ENCODE data around the gene ALLC.

The ALLC gene

GRCh38 chr2:3670941-3671340, 12.9 kb downstream of the ALLC start:
- H3F3A ChIP-seq (ENCODE audit: control insufficient read depth, insufficient read depth) = no peaks in the 10 kb centered on the region
- H4K20me1 ChIP-seq (ENCODE audit: control insufficient read depth, insufficient read depth, low read depth, low read length) = no peaks in the 10 kb centered on the region
- no peaks in the 10 kb centered on the region for H3K9me2 ChIP-seq (replicated peaks; ENCODE audit: control insufficient read depth, low read length)
- TF ChIP-seq CTCF (IDR thresholded peaks at IDR 0.05; ENCODE audit: low read depth, low read length, poor library complexity, severe bottlenecking) = no peak
- H3K27me3 ChIP-seq (ENCODE audit: control insufficient read depth, low read length) = no peaks in the 10 kb centered on the region
- no peaks in the 10 kb centered on the region for H3K79me2 ChIP-seq (ENCODE audit: control insufficient read depth, low read length)
- no peak overlapping the region for H3K4me3 ChIP-seq (ENCODE audit: low read length)
- no peaks in the 10 kb centered on the region for H3K36me3 ChIP-seq (ENCODE audit: control insufficient read depth, low read length)
- H3K27ac ChIP-seq (ENCODE audit: low read depth, low read length) = no peak overlapping the region
- H3K4me1 ChIP-seq (ENCODE audit: control insufficient read depth, low read length) = peaks cover 19% of the 10 kb centered on the region
- H3K9me3 ChIP-seq (ENCODE audit: control insufficient read depth, insufficient read depth, low read length) = no peaks in the 10 kb centered on the region
- no peak overlapping the region for H3K4me2 ChIP-seq (ENCODE audit: low read length)

- Histone ChIP-seq H3K4me2 (ENCODE audit: low read length) (no peak overlapping the region), H3F3A (ENCODE audit: control insufficient read depth, insufficient read depth) (no peaks in the 10 kb centered on the region), H3K4me1 (ENCODE audit: control insufficient read depth, low read length) (peaks cover under 1% of the 10 kb centered on the region; the same call in 1 of the 2 replicates), H3K27ac (ENCODE audit: low read depth, low read length) (no peak overlapping the region), H3K27me3 (ENCODE audit: control insufficient read depth, low read length) (no peaks in the 10 kb centered on the region), H3K4me3 (ENCODE audit: low read length) (no peak overlapping the region), H3K36me3 (ENCODE audit: control insufficient read depth, low read length) (no peaks in the 10 kb centered on the region), H3K9me3 (ENCODE audit: control insufficient read depth, insufficient read depth, low read length) (no peaks in the 10 kb centered on the region), H3K79me2 (ENCODE audit: control insufficient read depth, low read length) (no peaks in the 10 kb centered on the region), H4K20me1 (ENCODE audit: control insufficient read depth, insufficient read depth, low read depth, low read length) (no peaks in the 10 kb centered on the region), H3K9me2 (replicated peaks; ENCODE audit: control insufficient read depth, low read length) (no peaks in the 10 kb centered on the region)
- no peak for TF ChIP-seq EZH2phosphoT487 (IDR thresholded peaks at IDR 0.05; ENCODE audit: borderline replicate concordance, low read length)
- TF ChIP-seq CTCF (IDR thresholded peaks at IDR 0.05; ENCODE audit: low read depth, low read length, poor library complexity, severe bottlenecking) = no peak
These were observed 15.1 kb downstream of the ALLC start for GRCh38 chr2:3672861-3673678.

- Histone ChIP-seq H3K4me1 (ENCODE audit: control insufficient read depth, low read length) (no peaks in the 10 kb centered on the region), H3K9me2 (replicated peaks; ENCODE audit: control insufficient read depth, low read length) (no peaks in the 10 kb centered on the region), H3K27ac (ENCODE audit: low read depth, low read length) (no peak overlapping the region), H3K79me2 (ENCODE audit: control insufficient read depth, low read length) (no peaks in the 10 kb centered on the region), H4K20me1 (ENCODE audit: control insufficient read depth, insufficient read depth, low read depth, low read length) (no peaks in the 10 kb centered on the region), H3K36me3 (ENCODE audit: control insufficient read depth, low read length) (no peaks in the 10 kb centered on the region), H3F3A (ENCODE audit: control insufficient read depth, insufficient read depth) (no peaks in the 10 kb centered on the region), H3K27me3 (ENCODE audit: control insufficient read depth, low read length) (no peaks in the 10 kb centered on the region), H3K9me3 (ENCODE audit: control insufficient read depth, insufficient read depth, low read length) (no peaks in the 10 kb centered on the region), H3K4me3 (ENCODE audit: low read length) (no peak overlapping the region), H3K4me2 (ENCODE audit: low read length) (no peak overlapping the region)
- no peak for TF ChIP-seq CTCF (IDR thresholded peaks at IDR 0.05; ENCODE audit: low read depth, low read length, poor library complexity, severe bottlenecking)
These were observed 16.3 kb downstream of the ALLC start for GRCh38 chr2:3674066-3674845.
